ENCODE results near the gene HERC2. TPM values are rescaled to one million over a fixed set of nuclear protein-coding genes. Genes with fewer than 3 reads are reported as not detected.
"Not testable (repeated sequence)": the region's sequence is repeated elsewhere in the genome, so short reads cannot be mapped to it uniquely, and the experiment has no call there.

The HERC2 gene
- total and polyA plus RNA-seq, 7 donors, result 23.9 to 59.7 (median 41.1) TPM

DNA sequence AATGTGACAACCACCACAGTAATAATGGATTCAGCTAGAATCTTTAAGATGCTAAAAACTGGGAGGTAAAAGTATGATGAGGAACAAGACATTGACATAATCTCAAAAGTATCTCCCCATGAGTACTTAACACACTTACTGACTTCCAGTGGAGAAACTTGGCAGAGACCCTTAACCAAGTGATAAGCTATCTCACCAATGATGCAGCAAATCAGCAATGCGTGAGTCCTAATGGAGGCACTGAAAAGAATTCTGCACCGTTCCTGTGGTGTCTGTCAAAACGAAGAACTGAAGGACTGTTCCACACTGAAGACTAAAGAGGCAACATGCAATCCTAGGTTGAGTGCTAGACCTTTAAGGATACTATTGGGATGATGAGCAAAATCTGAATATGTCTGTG is 154.9 kb downstream of the HERC2 start:
- Histone ChIP-seq H3K27ac (no peak overlapping the region), H3K9me3 (no peaks in the 10 kb centered on the region), H3K27me3 (ENCODE audit: insufficient read depth in 3 of 3, low read length in 2 of 3) (no peaks in the 10 kb centered on the region), H3K36me3 (ENCODE audit: insufficient read depth in 1 of 2, low read depth in 1 of 2) (peaks cover 3 to 94% of the 10 kb centered on the region in 2 donors), H3K4me3 (no peak overlapping the region), H3K4me1 (no peaks in the 10 kb centered on the region)
- TF ChIP-seq, protein P1, sequence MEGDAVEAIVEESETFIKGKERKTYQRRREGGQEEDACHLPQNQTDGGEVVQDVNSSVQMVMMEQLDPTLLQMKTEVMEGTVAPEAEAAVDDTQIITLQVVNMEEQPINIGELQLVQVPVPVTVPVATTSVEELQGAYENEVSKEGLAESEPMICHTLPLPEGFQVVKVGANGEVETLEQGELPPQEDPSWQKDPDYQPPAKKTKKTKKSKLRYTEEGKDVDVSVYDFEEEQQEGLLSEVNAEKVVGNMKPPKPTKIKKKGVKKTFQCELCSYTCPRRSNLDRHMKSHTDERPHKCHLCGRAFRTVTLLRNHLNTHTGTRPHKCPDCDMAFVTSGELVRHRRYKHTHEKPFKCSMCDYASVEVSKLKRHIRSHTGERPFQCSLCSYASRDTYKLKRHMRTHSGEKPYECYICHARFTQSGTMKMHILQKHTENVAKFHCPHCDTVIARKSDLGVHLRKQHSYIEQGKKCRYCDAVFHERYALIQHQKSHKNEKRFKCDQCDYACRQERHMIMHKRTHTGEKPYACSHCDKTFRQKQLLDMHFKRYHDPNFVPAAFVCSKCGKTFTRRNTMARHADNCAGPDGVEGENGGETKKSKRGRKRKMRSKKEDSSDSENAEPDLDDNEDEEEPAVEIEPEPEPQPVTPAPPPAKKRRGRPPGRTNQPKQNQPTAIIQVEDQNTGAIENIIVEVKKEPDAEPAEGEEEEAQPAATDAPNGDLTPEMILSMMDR (IDR thresholded peaks at IDR 0.05), result no peak
- intact Hi-C loops (cut with DNase I), result no loop called here
- ATAC-seq (no peak), DNase-seq (no peak)
- WGBS, 3 donors, result 79 to 95% (median 94%) methylated on average over 3 of the region's 3 CpGs

DNA sequence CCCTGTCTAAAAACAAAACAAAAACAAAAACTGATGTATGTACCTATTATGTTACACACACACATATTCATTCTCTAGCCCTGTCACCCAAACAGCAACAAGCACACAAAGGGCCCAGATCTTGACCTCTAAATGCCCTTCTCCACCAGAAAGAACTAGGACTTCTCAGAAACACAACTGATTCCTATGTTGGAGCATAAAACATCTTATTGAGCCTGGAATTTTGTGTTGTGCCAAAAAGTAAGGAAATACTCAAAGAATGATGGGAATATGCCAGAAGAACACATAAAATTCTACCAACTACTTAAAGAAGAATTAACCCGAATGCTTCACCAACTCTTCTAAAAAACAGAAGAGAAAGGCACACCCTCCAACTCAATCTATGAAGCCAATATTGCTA is 156.2 kb downstream of the HERC2 start:
- Histone ChIP-seq H3K36me3 (ENCODE audit: insufficient read depth in 1 of 2, low read depth in 1 of 2) (peaks cover 7 to 95% of the 10 kb centered on the region in 2 donors), H3K27ac (no peak overlapping the region), H3K4me1 (no peaks in the 10 kb centered on the region), H3K4me3 (no peak overlapping the region), H3K27me3 (ENCODE audit: insufficient read depth in 3 of 3, low read length in 2 of 3) (no peaks in the 10 kb centered on the region), H3K9me3 (no peaks in the 10 kb centered on the region)
- 83 to 97% (median 91%) methylated on average over 1 of the region's 1 CpG for WGBS, 3 donors
- TF ChIP-seq, protein P1 (IDR thresholded peaks at IDR 0.05), result no peak
- intact Hi-C loops (cut with DNase I), result no loop called here
- ATAC-seq, result no peak
- DNase-seq, result no peak

DNA sequence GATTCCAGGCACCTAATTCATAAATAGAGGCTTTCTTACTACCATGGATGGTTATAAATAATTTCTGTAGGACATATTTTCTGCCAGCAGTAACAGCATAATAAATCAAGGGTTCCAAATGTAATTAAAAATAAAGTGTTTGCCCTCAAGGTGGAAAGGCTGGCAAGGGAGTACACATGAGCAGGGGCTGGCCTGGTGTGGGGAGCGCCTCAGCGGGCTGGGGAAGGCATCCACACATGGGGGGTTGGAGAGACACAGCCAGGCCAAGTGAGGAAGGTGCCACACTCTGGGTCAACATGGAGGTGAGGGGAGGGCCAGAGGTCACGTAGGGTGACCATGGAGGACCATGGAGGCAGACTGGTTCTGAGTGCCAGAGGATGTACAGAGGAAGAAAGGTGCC is 157.1 kb downstream of the HERC2 start:
- 97 to 100% (median 100%) methylated on average over 3 of the region's 3 CpGs for WGBS, 3 donors
- ATAC-seq (no peak), DNase-seq (no peak)
- no peaks in the 10 kb centered on the region for H3K4me1 ChIP-seq
- H3K4me3 ChIP-seq, result no peak overlapping the region
- no peaks in the 10 kb centered on the region for H3K27me3 ChIP-seq (ENCODE audit: insufficient read depth in 3 of 3, low read length in 2 of 3)
- intact Hi-C loops (cut with DNase I), result no loop called here
- peaks cover 7 to 95% of the 10 kb centered on the region in 2 donors for H3K36me3 ChIP-seq (ENCODE audit: insufficient read depth in 1 of 2, low read depth in 1 of 2)
- TF ChIP-seq, protein P1 (IDR thresholded peaks at IDR 0.05), result no peak
- H3K9me3 ChIP-seq, result no peaks in the 10 kb centered on the region
- H3K27ac ChIP-seq, result no peak overlapping the region

DNA sequence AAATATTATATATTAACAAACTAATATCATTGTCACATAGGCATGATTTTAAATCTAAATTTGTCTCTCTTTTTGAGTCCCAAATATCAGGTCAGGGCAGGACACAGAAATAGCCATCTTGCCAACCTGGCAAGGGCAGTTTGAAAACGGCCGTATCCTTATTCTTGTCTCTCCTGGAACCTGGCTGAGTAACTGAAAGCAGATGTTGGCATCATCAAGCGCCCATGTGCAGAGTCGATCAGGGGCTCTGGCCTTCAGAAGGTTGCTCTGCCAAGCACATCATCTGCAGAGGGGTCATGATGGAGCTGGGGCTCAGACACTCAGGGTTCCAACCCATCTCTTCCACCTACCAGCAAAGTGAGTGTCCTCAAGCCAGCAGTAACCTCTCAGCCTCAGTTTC is 167.7 kb downstream of the HERC2 start:
- Histone ChIP-seq H3K9me3 (no peaks in the 10 kb centered on the region), H3K4me3 (no peak overlapping the region), H3K27ac (no peak overlapping the region), H3K36me3 (ENCODE audit: insufficient read depth in 1 of 2, low read depth in 1 of 2) (peaks cover 0 to 24% of the 10 kb centered on the region in 2 donors), H3K4me1 (no peaks in the 10 kb centered on the region), H3K27me3 (ENCODE audit: insufficient read depth in 3 of 3, low read length in 2 of 3) (no peaks in the 10 kb centered on the region)
- intact Hi-C loops (cut with DNase I), result no loop called here
- TF ChIP-seq, protein P1 (IDR thresholded peaks at IDR 0.05), result no peak
- ATAC-seq, result peak in 1 of 4 donors; percentile 24
- WGBS, 3 donors, result 19 to 41% (median 22%) methylated on average over 4 of the region's 4 CpGs
- DNase-seq, result no peak

DNA sequence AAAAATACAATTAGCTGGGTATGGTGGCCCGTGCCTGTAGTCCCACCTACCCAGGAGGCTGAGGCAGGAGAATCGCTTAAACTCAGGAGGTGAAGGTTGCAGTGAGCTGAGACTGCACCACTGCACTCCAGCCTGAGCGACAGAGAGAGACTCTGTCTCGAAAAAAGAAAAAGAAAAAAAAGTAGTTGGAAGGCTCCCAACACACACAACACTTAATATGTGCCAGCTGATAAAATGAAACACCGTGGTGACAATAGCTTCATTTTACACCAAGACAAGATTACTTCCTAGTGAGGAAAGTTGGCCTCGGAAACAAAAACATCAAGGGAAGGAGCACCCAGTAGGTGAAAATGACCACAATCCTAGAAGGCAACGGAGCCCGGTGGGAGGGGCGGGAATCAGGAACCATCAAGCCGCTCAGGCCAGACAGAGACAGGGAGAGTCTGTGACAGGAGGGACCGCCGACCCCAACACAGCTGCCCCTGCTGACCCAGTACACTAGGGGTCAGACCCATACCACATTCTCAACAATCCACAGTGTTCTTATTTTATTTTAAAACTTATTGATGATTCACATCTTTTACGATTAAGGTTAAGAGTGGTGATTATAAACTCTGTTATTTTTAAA is 168.4 kb downstream of the HERC2 start:
- Histone ChIP-seq H3K4me1 (no peaks in the 10 kb centered on the region), H3K27me3 (ENCODE audit: insufficient read depth in 3 of 3, low read length in 2 of 3) (no peaks in the 10 kb centered on the region), H3K36me3 (ENCODE audit: insufficient read depth in 1 of 2, low read depth in 1 of 2) (peaks cover 0 to 24% of the 10 kb centered on the region in 2 donors), H3K27ac (no peak overlapping the region), H3K9me3 (no peaks in the 10 kb centered on the region), H3K4me3 (no peak overlapping the region)
- DNase-seq (no peak), ATAC-seq (no peak)
- TF ChIP-seq, protein P1 (IDR thresholded peaks at IDR 0.05), result no peak
- 72 to 78% (median 74%) methylated on average over 13 of the region's 13 CpGs for WGBS, 3 donors
- intact Hi-C loops (cut with DNase I), result no loop called here

DNA sequence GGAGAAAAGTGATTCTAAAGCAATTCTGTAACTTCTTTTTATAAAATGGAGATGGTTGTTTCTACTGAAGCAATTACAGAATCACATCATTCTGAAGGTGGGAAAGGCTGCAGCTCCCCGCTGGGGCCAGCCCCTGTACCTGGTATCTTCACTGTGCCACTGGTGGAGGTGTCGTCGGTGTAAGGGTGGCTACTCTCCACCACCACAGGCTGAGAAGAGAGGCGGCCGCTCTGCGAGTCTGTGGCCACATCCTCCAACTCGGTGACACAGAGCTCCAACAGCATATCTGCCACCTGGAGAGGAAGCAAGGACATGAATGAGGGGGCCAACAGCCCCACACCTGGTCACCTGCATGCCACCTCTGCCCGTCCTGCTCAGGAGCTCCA is 169.4 kb downstream of the HERC2 start:
- intact Hi-C loops (cut with DNase I); ATAC-seq; DNase-seq: not testable (repeated sequence)

DNA sequence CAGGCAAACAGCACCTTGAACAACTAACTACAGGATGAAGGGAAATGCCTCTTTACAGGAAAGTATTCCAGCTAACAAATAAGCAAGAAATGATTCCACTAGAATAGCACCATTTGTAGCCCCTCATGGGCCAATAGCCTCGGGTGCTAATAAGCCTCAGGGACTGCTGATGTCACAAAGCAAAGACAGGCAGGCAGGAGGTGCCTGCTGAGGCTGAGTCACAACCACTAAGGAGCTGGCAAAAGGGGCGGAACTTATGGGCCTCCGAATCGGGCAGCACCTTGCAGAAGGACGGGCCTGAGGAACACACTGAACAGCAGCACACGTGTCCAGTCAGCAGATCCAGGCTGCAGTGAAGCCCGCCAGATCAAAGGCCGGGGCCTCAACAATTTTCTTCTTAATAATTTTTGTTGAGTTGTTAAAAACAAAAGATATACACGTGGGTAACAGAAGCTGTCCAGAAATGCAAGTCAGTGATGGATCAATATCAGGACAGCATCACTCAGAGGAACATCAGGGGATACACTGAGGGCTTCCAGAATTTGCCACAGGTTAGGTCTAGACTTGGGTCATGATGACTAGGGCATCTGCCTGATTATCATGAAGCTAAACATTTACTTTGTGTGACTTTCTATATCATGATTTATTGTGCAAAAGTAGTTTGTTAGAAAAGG is 170.0 kb downstream of the HERC2 start:
- peak in 1 of 4 donors; percentile 46 for ATAC-seq
- H3K36me3 ChIP-seq (ENCODE audit: insufficient read depth in 1 of 2, low read depth in 1 of 2), result peaks cover 0 to 24% of the 10 kb centered on the region in 2 donors
- DNase-seq; intact Hi-C loops (cut with DNase I); H3K27me3 ChIP-seq (ENCODE audit: insufficient read depth in 3 of 3, low read length in 2 of 3); H3K9me3 ChIP-seq; H3K4me3 ChIP-seq; H3K4me1 ChIP-seq; H3K27ac ChIP-seq: not testable (repeated sequence)
- 65 to 71% (median 66%) methylated on average over 5 to 8 of the region's 9 CpGs for WGBS, 3 donors

More for the DNA sequence above, 169.4 kb downstream of the HERC2 start:
- peaks cover 0 to 24% of the 10 kb centered on the region in 2 donors for H3K36me3 ChIP-seq (ENCODE audit: insufficient read depth in 1 of 2, low read depth in 1 of 2)
- not testable (repeated sequence) for H3K9me3 ChIP-seq; H3K27ac ChIP-seq; H3K4me1 ChIP-seq; H3K27me3 ChIP-seq (ENCODE audit: insufficient read depth in 3 of 3, low read length in 2 of 3); H3K4me3 ChIP-seq
- 93 to 97% (median 93%) methylated on average over 8 of the region's 8 CpGs for WGBS, 3 donors

All from psoas muscle (tissue), 8 donors.